ENCODE data around the gene ENOX1.

The ENOX1 gene

DNA sequence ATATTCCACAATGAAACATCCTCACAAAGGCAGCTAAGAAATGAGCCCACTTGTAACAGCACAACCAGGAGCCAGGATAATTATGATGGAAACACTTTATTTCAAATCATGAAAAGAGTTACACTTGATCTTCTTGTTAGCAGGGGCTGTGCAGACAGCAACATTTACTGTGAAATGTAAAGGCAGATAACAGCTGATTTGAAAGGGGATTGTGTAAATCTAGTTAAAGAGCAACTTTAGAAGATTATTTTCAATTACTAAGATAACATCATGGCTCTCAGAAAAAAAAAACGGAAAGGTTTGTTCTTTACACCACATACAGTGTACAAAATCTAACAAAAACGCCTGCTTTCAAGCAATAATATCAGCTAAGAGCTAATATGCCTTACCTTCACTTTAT is 22.4 kb downstream of the ENOX1 start:
- H3K4me3 ChIP-seq (replicated peaks; ENCODE audit: low read depth, low read length), result no peak overlapping the region
- DNase-seq (ENCODE audit: low read depth), result no peak
- TF ChIP-seq, protein P1, sequence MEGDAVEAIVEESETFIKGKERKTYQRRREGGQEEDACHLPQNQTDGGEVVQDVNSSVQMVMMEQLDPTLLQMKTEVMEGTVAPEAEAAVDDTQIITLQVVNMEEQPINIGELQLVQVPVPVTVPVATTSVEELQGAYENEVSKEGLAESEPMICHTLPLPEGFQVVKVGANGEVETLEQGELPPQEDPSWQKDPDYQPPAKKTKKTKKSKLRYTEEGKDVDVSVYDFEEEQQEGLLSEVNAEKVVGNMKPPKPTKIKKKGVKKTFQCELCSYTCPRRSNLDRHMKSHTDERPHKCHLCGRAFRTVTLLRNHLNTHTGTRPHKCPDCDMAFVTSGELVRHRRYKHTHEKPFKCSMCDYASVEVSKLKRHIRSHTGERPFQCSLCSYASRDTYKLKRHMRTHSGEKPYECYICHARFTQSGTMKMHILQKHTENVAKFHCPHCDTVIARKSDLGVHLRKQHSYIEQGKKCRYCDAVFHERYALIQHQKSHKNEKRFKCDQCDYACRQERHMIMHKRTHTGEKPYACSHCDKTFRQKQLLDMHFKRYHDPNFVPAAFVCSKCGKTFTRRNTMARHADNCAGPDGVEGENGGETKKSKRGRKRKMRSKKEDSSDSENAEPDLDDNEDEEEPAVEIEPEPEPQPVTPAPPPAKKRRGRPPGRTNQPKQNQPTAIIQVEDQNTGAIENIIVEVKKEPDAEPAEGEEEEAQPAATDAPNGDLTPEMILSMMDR (IDR thresholded peaks at IDR 0.05; ENCODE audit: low read length, missing control alignments), result no peak

DNA sequence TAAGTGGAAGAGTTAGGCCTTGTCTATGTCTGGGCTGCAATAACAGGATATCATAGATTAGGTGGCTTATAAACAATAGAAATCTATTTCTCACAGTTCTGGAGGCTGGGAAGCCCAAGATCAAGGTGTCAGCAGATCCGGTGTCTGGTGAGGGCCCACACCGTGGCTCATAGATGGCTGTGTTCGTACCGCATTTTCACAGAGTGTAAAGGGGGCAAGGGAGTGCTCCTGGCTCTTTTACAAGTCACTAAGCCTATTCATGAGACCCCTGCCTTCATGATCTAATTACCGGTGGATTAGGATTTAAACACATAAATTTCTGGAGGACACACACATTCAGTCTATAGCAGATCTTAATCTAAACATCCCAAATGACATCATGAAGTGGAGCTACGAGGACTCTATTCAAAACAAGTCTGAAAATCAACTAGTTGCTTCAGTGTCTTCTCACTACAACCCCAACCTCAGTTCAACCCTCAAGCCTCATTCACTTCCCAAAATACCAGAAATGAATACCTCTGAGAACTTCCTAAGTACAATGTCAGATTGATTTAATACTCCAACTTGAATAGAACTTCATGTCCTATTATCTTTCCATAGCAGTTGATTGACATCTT is 23.5 kb downstream of the ENOX1 start:
- H3K4me3 ChIP-seq (replicated peaks; ENCODE audit: low read depth, low read length), result no peak overlapping the region
- TF ChIP-seq, protein P1 (IDR thresholded peaks at IDR 0.05; ENCODE audit: low read length, missing control alignments), result no peak
- no peak for DNase-seq (ENCODE audit: low read depth)

DNA sequence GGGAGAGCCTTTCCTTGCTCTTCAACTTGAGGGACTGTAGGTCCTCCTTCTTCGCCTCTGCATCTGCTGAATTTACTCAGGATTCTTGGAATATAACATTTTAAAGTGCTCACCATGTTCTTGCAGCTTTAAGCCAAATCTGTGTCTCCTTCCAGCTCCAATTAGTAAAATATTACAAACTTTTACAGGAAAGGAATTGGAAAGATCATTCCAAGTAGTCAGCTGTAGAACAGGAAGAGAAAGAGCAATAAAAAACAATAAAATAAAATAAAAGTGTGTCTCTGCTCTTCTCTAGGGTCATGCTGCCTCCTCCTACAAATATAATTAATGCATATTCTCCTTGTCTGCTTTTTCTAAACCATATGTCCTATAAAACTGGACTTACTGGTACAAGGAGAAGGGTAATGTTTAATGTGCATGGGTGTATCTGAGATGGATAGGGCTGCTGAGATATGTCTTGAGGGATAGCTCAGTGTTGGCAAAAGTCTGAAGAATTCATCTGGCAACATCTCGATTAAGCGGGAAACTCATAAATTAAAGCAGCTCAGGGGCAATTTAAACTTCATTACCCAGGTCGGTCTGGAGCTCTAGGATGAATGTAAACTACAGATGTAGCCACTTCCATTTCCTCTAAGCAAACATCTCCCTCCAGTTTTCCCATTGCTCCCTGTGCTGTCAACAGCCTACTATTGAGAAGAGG is 25.0 kb downstream of the ENOX1 start:
- TF ChIP-seq, protein P1 (IDR thresholded peaks at IDR 0.05; ENCODE audit: low read length, missing control alignments), result no peak
- no peak overlapping the region for H3K4me3 ChIP-seq (replicated peaks; ENCODE audit: low read depth, low read length)
- DNase-seq (ENCODE audit: low read depth), result no peak

DNA sequence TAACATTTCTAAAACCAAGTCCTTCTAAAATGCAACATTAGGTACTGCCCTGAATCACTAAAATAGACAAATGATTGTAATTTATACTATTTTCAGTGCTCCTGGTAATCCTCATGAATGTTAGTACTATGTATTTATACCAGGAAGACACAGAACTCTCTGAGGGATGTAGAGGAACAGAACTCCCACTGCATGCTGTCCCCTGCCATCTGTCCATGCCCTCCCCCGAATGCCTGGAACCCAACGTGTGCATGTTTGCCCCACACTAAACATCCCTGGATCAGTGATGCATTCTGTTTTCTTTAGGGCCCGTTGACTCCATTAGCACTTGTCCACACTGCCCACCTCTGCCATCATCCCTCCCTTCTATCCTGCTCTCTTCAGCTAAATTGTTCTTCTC is 26.5 kb downstream of the ENOX1 start:
- TF ChIP-seq, protein P1 (IDR thresholded peaks at IDR 0.05; ENCODE audit: low read length, missing control alignments), result no peak

DNA sequence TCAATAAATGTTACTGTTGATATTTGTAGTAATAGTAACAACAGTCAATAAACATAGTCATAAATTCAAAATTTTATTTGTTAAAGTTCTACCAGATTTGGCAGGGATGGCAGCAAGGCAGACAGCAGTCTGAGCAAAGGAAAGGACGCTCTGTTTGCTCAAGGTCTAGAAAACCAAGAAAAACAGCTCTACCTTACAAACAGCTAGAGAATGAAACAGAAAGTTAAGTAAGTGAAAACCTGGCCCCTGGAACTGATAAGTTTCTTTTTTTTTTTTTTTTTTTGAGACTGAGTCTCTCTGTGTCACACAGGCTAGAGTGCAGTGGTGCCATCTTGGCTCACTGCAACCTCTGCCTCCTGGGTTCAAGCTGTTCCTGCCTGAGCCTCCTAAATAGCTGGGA is 27.9 kb downstream of the ENOX1 start:
- TF ChIP-seq, protein P1 (IDR thresholded peaks at IDR 0.05; ENCODE audit: low read length, missing control alignments), result no peak
- H3K4me3 ChIP-seq (replicated peaks; ENCODE audit: low read depth, low read length), result no peak overlapping the region
- no peak for DNase-seq (ENCODE audit: low read depth)

More for the DNA sequence above, 26.5 kb downstream of the ENOX1 start:
- no peak for DNase-seq (ENCODE audit: low read depth)
- no peak overlapping the region for H3K4me3 ChIP-seq (replicated peaks; ENCODE audit: low read depth, low read length)

DNA sequence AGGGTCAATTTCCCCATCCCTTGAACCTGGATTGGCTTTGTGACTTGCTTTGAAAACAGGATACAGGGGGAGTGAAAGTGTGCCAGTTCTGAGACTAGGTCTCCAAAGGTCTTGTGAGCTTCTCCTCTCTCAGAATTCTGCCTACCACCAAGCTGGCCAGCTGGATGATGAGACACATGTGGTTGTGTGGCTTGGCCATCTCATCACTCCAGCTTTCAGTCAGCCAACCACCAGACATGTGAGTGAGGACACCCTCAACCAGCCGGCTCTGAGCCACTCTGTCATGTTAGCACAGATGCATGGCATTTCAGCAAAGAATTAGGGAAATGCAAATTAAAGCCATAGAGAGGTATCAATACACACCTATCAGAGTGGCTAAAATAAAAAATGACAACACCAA is 29.5 kb downstream of the ENOX1 start:
- no peak overlapping the region for H3K4me3 ChIP-seq (replicated peaks; ENCODE audit: low read depth, low read length)
- no peak for DNase-seq (ENCODE audit: low read depth)
- TF ChIP-seq, protein P1 (IDR thresholded peaks at IDR 0.05; ENCODE audit: low read length, missing control alignments), result no peak

DNA sequence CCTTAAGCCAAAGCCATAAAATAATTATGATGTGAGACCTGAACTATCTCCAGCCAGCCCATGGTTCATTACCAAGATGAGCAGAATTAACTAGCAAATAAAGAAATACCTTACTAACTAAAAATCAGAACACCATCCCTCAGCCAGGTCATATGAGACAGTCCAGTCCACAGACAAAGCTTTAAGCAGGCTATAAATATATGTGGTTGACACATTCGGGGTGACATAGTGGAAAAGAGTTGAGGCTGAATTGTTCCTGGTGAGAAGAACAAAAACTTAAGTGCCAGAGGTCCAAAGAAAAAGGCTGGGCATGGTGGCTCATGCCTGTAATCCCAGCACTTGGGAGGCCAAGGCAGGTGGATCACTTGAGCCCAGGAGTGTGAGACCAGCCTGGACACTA is 30.9 kb downstream of the ENOX1 start:
- TF ChIP-seq, protein P1 (IDR thresholded peaks at IDR 0.05; ENCODE audit: low read length, missing control alignments), result no peak
- H3K4me3 ChIP-seq (replicated peaks; ENCODE audit: low read depth, low read length), result no peak overlapping the region
- DNase-seq (ENCODE audit: low read depth), result no peak
